Loucy (cell line): Measurements from ENCODE around the gene STAC.

ENCODE experiments used
- H2AFZ ChIP-seq: fragments of 200-600 bp; sonication (generic); 2 replicates; pipeline ENCODE4 v1.6.0; 2016; ENCODE audit warnings: antibody characterized with exemption, mild to moderate bottlenecking, low read length, moderate library complexity
- H3F3A ChIP-seq: fragments of 200-600 bp; 2 replicates; pipeline ENCODE4 v1.6.0; 2016; ENCODE audit warnings: antibody characterized with exemption, low read depth, mild to moderate bottlenecking
- H3K27me3 ChIP-seq: fragments of 200-600 bp; sonication (generic); 2 replicates; pipeline ENCODE4 v1.6.1; 2014; ENCODE audit warnings: low read length, mild to moderate bottlenecking; ENCODE audit not compliant: insufficient read depth, poor library complexity, severe bottlenecking
- H3K36me3 ChIP-seq: fragments of 200-600 bp; sonication (generic); 2 replicates; pipeline ENCODE4 v1.6.1; 2016; ENCODE audit warnings: low read length; ENCODE audit not compliant: insufficient read depth
- H3K4me1 ChIP-seq: fragments of 200-600 bp; sonication (generic); 2 replicates; pipeline ENCODE4 v1.5.1; 2014; ENCODE audit warnings: low read length, mild to moderate bottlenecking; ENCODE audit not compliant: insufficient read depth, poor library complexity, severe bottlenecking
- H3K4me2 ChIP-seq: fragments of 200-600 bp; sonication (generic); 2 replicates; pipeline ENCODE4 v1.6.0; 2014; ENCODE audit warnings: antibody characterized with exemption, low read length, low read depth, mild to moderate bottlenecking; ENCODE audit not compliant: poor library complexity, severe bottlenecking
- H3K4me3 ChIP-seq: fragments of 200-600 bp; sonication (generic); 2 replicates; pipeline ENCODE4 v1.5.1; 2014; ENCODE audit warnings: low read length, mild to moderate bottlenecking, mixed read lengths; ENCODE audit not compliant: poor library complexity, severe bottlenecking
- H3K79me2 ChIP-seq: fragments of 200-600 bp; sonication (generic); 2 replicates; pipeline ENCODE4 v1.6.1; 2014; ENCODE audit warnings: low read length; ENCODE audit not compliant: insufficient read depth
- H3K9ac ChIP-seq: fragments of 200-600 bp; sonication (generic); 2 replicates; pipeline ENCODE4 v1.6.0; 2014; ENCODE audit warnings: mild to moderate bottlenecking, low read depth, low read length, moderate library complexity; ENCODE audit not compliant: poor library complexity, severe bottlenecking
- H3K9me2 ChIP-seq: fragments of 200-600 bp; sonication (generic); replicated peaks from 2 replicates; pipeline ENCODE4 v1.6.1; 2016; ENCODE audit warnings: low read depth, low read length, mixed read lengths
- H3K9me3 ChIP-seq: fragments of 200-600 bp; sonication (generic); 2 replicates; pipeline ENCODE4 v1.6.1; 2014; ENCODE audit warnings: mild to moderate bottlenecking, antibody characterized with exemption, low read length, low read depth; ENCODE audit not compliant: insufficient read depth
- H4K20me1 ChIP-seq: fragments of 200-600 bp; sonication (generic); 2 replicates; pipeline ENCODE4 v1.6.0; 2014; ENCODE audit warnings: antibody characterized with exemption, low read length, mild to moderate bottlenecking; ENCODE audit not compliant: insufficient read depth, poor library complexity, severe bottlenecking
- CTCF ChIP-seq: fragments of 200-600 bp; sonication (generic); conservative IDR thresholded peaks from 2 replicates; pipeline ENCODE4 v1.5.1; 2014; ENCODE audit warnings: mild to moderate bottlenecking, antibody characterized with exemption, low read length
- EZH2phosphoT487 ChIP-seq: fragments of 200-600 bp; IDR thresholded peaks from 2 replicates; pipeline ENCODE4 v1.6.1; 2018; ENCODE audit warnings: antibody characterized with exemption, mild to moderate bottlenecking, moderate library complexity, borderline replicate concordance

STAC gene

GRCh38 chr3:36366308-36366707 is 14.0 kb upstream of the STAC start:
- no peaks in the 10 kb centered on the region for H3K9me3 ChIP-seq
- TF ChIP-seq CTCF (no peak), EZH2phosphoT487 (no peak)
- H3K4me2 ChIP-seq: no peak overlapping the region
- no peak overlapping the region for H2AFZ ChIP-seq
- no peaks in the 10 kb centered on the region for H4K20me1 ChIP-seq
- H3K4me1 ChIP-seq: peaks cover 18% of the 10 kb centered on the region
- no peaks in the 10 kb centered on the region for H3K27me3 ChIP-seq
- H3K4me3 ChIP-seq: no peak overlapping the region
- no peaks in the 10 kb centered on the region for H3K36me3 ChIP-seq
- H3K79me2 ChIP-seq: no peaks in the 10 kb centered on the region
- no peak overlapping the region for H3K9ac ChIP-seq
- H3K9me2 ChIP-seq: no peaks in the 10 kb centered on the region
- no peaks in the 10 kb centered on the region for H3F3A ChIP-seq

- H2AFZ ChIP-seq: no peak overlapping the region
- no peak overlapping the region for H3K4me2 ChIP-seq
- no peaks in the 10 kb centered on the region for H4K20me1 ChIP-seq
- TF ChIP-seq EZH2phosphoT487 (no peak), CTCF (no peak)
- H3K9me3 ChIP-seq: no peaks in the 10 kb centered on the region
- H3K4me1 ChIP-seq: peaks cover 2% of the 10 kb centered on the region
- no peaks in the 10 kb centered on the region for H3K27me3 ChIP-seq
- no peak overlapping the region for H3K4me3 ChIP-seq
- H3K79me2 ChIP-seq: no peaks in the 10 kb centered on the region
- no peaks in the 10 kb centered on the region for H3K9me2 ChIP-seq
- H3K36me3 ChIP-seq: no peaks in the 10 kb centered on the region
- no peak overlapping the region for H3K9ac ChIP-seq
- no peaks in the 10 kb centered on the region for H3F3A ChIP-seq
These were observed 12.3 kb upstream of the STAC start for GRCh38 chr3:36367912-36368573.

- Histone ChIP-seq H3K9me2 (no peaks in the 10 kb centered on the region), H3K4me3 (no peak overlapping the region), H3K4me2 (no peak overlapping the region), H3K9me3 (no peaks in the 10 kb centered on the region), H3F3A (no peaks in the 10 kb centered on the region), H3K36me3 (no peaks in the 10 kb centered on the region), H3K4me1 (no peaks in the 10 kb centered on the region), H2AFZ (no peak overlapping the region), H3K9ac (no peak overlapping the region), H3K79me2 (no peaks in the 10 kb centered on the region), H3K27me3 (no peaks in the 10 kb centered on the region), H4K20me1 (no peaks in the 10 kb centered on the region)
- TF ChIP-seq EZH2phosphoT487 (no peak), CTCF (no peak)
These were observed 7.8 kb upstream of the STAC start for GRCh38 chr3:36372534-36372935.
